Measurements from ENCODE around the gene TBC1D22B.

Gene TBC1D22B

DNA sequence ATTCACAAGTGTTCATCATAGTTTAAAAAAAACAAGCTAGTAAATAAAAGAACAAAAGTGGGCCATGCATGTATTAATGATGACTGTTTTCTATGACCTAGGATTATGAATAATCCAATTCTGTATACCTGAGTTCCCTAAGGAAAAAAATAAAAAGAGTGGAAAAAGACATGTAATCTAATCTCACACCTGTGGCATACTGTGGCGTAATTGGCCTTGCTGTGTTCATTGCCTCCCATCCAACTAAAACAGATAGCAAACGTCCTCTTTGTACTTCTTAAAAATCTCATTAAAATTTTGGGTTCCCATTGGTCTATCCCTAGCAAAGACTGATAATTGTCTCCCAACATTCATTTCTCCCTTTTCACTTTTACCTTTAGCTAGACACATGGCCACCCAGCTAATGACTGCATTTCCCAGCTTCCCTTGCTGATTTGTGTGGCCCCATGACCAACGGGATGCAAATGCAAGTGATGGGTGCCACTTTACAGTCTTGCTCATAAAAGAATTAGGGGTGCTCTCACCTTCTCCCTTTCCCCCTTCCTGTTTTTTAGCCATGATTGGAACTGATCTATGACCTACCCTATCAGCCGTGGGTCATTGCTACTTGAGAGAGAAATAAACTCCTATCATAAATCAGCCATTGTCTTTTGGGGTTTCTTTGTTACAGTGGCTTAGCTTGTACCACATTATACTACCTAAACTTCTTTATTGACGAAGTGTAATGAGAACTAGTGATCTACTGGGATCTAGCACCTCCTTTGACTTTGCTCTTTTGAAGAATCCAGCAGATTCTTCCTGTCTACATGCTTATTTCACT, 32.0 kb upstream of the TBC1D22B start:
- WGBS: 89% methylated on average over 4 of the region's 5 CpGs
- H3K4me1 ChIP-seq (ENCODE audit: control insufficient read depth, insufficient read depth, low read depth, low read length): peaks cover 6% of the 10 kb centered on the region
- no peak overlapping the region for H3K4me3 ChIP-seq (ENCODE audit: insufficient read depth in 1 of 2, low read depth in 1 of 2, low read length in 2 of 2)
- no peak for DNase-seq
- no peaks in the 10 kb centered on the region for H3K9me3 ChIP-seq (ENCODE audit: control insufficient read depth, low read length)
- no peaks in the 10 kb centered on the region for H3K27me3 ChIP-seq (ENCODE audit: control insufficient read depth in 1 of 2, insufficient read depth in 1 of 2, low read length in 2 of 2)
- no peak overlapping the region for H3K23ac ChIP-seq (ENCODE audit: low read length in 2 of 2)
- no peak overlapping the region for H2BK120ac ChIP-seq (ENCODE audit: low read depth, low read length)
- H2BK15ac ChIP-seq (ENCODE audit: low read depth, poor library complexity, severe bottlenecking): no peak overlapping the region
- no peak overlapping the region for H2AFZ ChIP-seq (ENCODE audit: low read depth, low read length)
- no peak overlapping the region for H3K27ac ChIP-seq (ENCODE audit: low read length, poor library complexity, severe bottlenecking)
- no peaks in the 10 kb centered on the region for H3K36me3 ChIP-seq (ENCODE audit: control insufficient read depth in 1 of 2, insufficient read depth in 2 of 2, low read depth in 1 of 2, low read length in 2 of 2)
- H2BK5ac ChIP-seq (ENCODE audit: low read depth, low read length, poor library complexity, severe bottlenecking): no peak overlapping the region
- H2AK5ac ChIP-seq (ENCODE audit: low read length, severe bottlenecking): no peak overlapping the region
- no peak overlapping the region for H2BK12ac ChIP-seq (ENCODE audit: low read length in 2 of 2)
- no peak overlapping the region for H4K91ac ChIP-seq (ENCODE audit: low read length)
- H3K18ac ChIP-seq (ENCODE audit: low read depth in 1 of 2, low read length in 2 of 2): no peak overlapping the region
- no peak overlapping the region for H3K14ac ChIP-seq (ENCODE audit: low read length in 2 of 2)
- no peak overlapping the region for H3K4ac ChIP-seq (ENCODE audit: low read depth in 1 of 2, low read length in 2 of 2)
- H3K9ac ChIP-seq (ENCODE audit: low read length): no peak overlapping the region
- no peak overlapping the region for H3K4me2 ChIP-seq (ENCODE audit: low read length, poor library complexity, severe bottlenecking)
- no peak overlapping the region for H4K8ac ChIP-seq (ENCODE audit: low read length)
- H3K79me1 ChIP-seq (replicated peaks; ENCODE audit: low read length, poor library complexity, severe bottlenecking): peaks cover 2% of the 10 kb centered on the region

DNA sequence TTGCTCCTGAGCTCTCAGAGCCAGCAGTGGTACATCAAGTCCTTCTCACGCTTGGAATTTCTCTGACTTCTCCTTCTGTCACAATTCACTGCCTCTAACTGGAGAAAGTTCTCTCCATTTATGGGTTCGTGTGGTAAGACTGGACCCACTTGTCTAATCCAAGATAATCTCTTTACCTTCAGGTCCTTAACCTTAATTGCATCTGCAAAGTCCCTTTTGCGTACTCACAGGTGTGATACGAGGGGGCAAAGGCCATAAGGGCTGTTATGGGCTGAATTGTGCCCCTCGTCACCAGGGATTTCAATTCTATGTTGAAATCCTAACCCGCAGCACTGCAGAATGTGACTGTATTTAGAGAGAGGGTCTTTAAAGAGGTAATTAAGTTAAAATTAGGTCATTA, 27.5 kb upstream of the TBC1D22B start:
- DNase-seq: no peak
- no peak overlapping the region for H2BK5ac ChIP-seq (ENCODE audit: low read depth, low read length, poor library complexity, severe bottlenecking)
- H3K18ac ChIP-seq (ENCODE audit: low read depth in 1 of 2, low read length in 2 of 2): no peak overlapping the region
- peak overlapping the region; percentile 31 for H2AK5ac ChIP-seq (ENCODE audit: low read length, severe bottlenecking)
- H2BK15ac ChIP-seq (ENCODE audit: low read depth, poor library complexity, severe bottlenecking): no peak overlapping the region
- no peak overlapping the region for H2BK12ac ChIP-seq (ENCODE audit: low read length in 2 of 2)
- no peaks in the 10 kb centered on the region for H3K4me1 ChIP-seq (ENCODE audit: control insufficient read depth, insufficient read depth, low read depth, low read length)
- no peak overlapping the region for H4K91ac ChIP-seq (ENCODE audit: low read length)
- H3K36me3 ChIP-seq (ENCODE audit: control insufficient read depth in 1 of 2, insufficient read depth in 2 of 2, low read depth in 1 of 2, low read length in 2 of 2): no peaks in the 10 kb centered on the region
- H3K79me1 ChIP-seq (replicated peaks; ENCODE audit: low read length, poor library complexity, severe bottlenecking): peaks cover 4% of the 10 kb centered on the region
- H3K4ac ChIP-seq (ENCODE audit: low read depth in 1 of 2, low read length in 2 of 2): no peak overlapping the region
- H3K9me3 ChIP-seq (ENCODE audit: control insufficient read depth, low read length): no peaks in the 10 kb centered on the region
- H3K14ac ChIP-seq (ENCODE audit: low read length in 2 of 2): no peak overlapping the region
- H2BK120ac ChIP-seq (ENCODE audit: low read depth, low read length): no peak overlapping the region
- no peak overlapping the region for H3K9ac ChIP-seq (ENCODE audit: low read length)
- H3K27me3 ChIP-seq (ENCODE audit: control insufficient read depth in 1 of 2, insufficient read depth in 1 of 2, low read length in 2 of 2): no peaks in the 10 kb centered on the region
- H4K8ac ChIP-seq (ENCODE audit: low read length): peak overlapping the region; percentile 28
- WGBS: 85% methylated on average over 6 of the region's 6 CpGs
- H3K4me2 ChIP-seq (ENCODE audit: low read length, poor library complexity, severe bottlenecking): no peak overlapping the region
- no peak overlapping the region for H2AFZ ChIP-seq (ENCODE audit: low read depth, low read length)
- H3K27ac ChIP-seq (ENCODE audit: low read length, poor library complexity, severe bottlenecking): no peak overlapping the region
- no peak overlapping the region for H3K4me3 ChIP-seq (ENCODE audit: insufficient read depth in 1 of 2, low read depth in 1 of 2, low read length in 2 of 2)
- no peak overlapping the region for H3K23ac ChIP-seq (ENCODE audit: low read length in 2 of 2)

DNA sequence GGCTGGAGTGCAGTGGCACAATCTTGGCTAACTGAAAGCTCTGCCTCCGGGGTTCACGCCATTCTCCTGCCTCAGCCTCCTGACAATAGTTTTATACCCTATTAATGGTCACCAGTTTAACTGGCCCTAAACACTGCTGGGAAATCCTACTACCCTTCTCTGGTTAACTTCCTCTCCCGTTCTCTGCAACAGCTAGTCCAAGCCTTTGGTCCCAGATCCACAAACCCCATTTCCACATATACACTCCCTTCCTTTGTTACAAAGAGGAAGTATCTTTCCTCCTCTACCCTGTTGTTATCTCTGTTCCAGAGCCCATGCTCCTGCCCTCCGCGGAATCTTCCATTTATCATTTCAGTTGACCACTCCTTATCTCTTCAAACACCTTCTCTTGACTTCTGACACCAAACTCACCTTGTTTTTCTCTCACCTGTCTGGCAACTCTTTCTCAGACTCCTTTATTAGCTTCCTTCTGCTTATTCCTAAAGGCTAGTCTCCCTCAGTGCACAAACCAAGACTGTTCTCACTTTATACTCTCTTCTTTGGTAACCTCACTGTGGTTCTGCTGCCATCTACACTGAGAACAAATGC, 25.0 kb upstream of the TBC1D22B start:
- Histone ChIP-seq H4K8ac (ENCODE audit: low read length) (no peak overlapping the region), H3K18ac (ENCODE audit: low read depth in 1 of 2, low read length in 2 of 2) (no peak overlapping the region), H2BK5ac (ENCODE audit: low read depth, low read length, poor library complexity, severe bottlenecking) (no peak overlapping the region), H2AFZ (ENCODE audit: low read depth, low read length) (no peak overlapping the region), H3K9me3 (ENCODE audit: control insufficient read depth, low read length) (no peaks in the 10 kb centered on the region), H3K79me1 (replicated peaks; ENCODE audit: low read length, poor library complexity, severe bottlenecking) (peaks cover 4% of the 10 kb centered on the region), H3K4ac (ENCODE audit: low read depth in 1 of 2, low read length in 2 of 2) (no peak overlapping the region), H2BK15ac (ENCODE audit: low read depth, poor library complexity, severe bottlenecking) (no peak overlapping the region), H4K91ac (ENCODE audit: low read length) (no peak overlapping the region), H2AK5ac (ENCODE audit: low read length, severe bottlenecking) (no peak overlapping the region), H3K9ac (ENCODE audit: low read length) (no peak overlapping the region), H3K27me3 (ENCODE audit: control insufficient read depth in 1 of 2, insufficient read depth in 1 of 2, low read length in 2 of 2) (no peaks in the 10 kb centered on the region), H3K23ac (ENCODE audit: low read length in 2 of 2) (no peak overlapping the region), H3K27ac (ENCODE audit: low read length, poor library complexity, severe bottlenecking) (no peak overlapping the region), H3K4me3 (ENCODE audit: insufficient read depth in 1 of 2, low read depth in 1 of 2, low read length in 2 of 2) (no peak overlapping the region), H3K14ac (ENCODE audit: low read length in 2 of 2) (no peak overlapping the region), H2BK120ac (ENCODE audit: low read depth, low read length) (no peak overlapping the region), H2BK12ac (ENCODE audit: low read length in 2 of 2) (no peak overlapping the region), H3K36me3 (ENCODE audit: control insufficient read depth in 1 of 2, insufficient read depth in 2 of 2, low read depth in 1 of 2, low read length in 2 of 2) (no peaks in the 10 kb centered on the region), H3K4me2 (ENCODE audit: low read length, poor library complexity, severe bottlenecking) (no peak overlapping the region), H3K4me1 (ENCODE audit: control insufficient read depth, insufficient read depth, low read depth, low read length) (no peaks in the 10 kb centered on the region)
- 95% methylated on average over 5 of the region's 5 CpGs for WGBS
- no peak for DNase-seq

DNA sequence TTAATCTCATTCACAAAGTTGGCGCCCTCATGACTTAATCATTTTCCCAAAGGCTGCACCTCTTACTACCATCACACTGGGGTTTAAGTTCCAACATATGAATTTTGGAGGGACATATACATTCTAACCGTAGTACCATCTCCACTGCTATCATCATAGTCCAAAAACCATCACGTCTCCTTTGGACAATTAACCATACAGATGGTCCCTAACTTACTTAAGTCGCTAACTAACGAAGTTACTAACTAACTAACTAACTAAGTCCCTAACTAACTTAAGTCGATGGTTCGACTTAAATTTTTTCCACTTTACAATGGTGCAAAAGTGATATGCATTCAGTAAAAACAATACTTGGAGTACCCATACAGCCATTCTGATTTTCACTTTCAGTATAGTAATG, 24.0 kb upstream of the TBC1D22B start:
- no peak overlapping the region for H3K18ac ChIP-seq (ENCODE audit: low read depth in 1 of 2, low read length in 2 of 2)
- H3K4ac ChIP-seq (ENCODE audit: low read depth in 1 of 2, low read length in 2 of 2): no peak overlapping the region
- no peak overlapping the region for H2BK15ac ChIP-seq (ENCODE audit: low read depth, poor library complexity, severe bottlenecking)
- no peak overlapping the region for H4K8ac ChIP-seq (ENCODE audit: low read length)
- H3K27me3 ChIP-seq (ENCODE audit: control insufficient read depth in 1 of 2, insufficient read depth in 1 of 2, low read length in 2 of 2): no peaks in the 10 kb centered on the region
- 98% methylated on average over 6 of the region's 7 CpGs for WGBS
- H3K14ac ChIP-seq (ENCODE audit: low read length in 2 of 2): no peak overlapping the region
- no peak overlapping the region for H2BK5ac ChIP-seq (ENCODE audit: low read depth, low read length, poor library complexity, severe bottlenecking)
- H3K9me3 ChIP-seq (ENCODE audit: control insufficient read depth, low read length): no peaks in the 10 kb centered on the region
- no peak overlapping the region for H3K4me3 ChIP-seq (ENCODE audit: insufficient read depth in 1 of 2, low read depth in 1 of 2, low read length in 2 of 2)
- no peaks in the 10 kb centered on the region for H3K4me1 ChIP-seq (ENCODE audit: control insufficient read depth, insufficient read depth, low read depth, low read length)
- no peak overlapping the region for H2BK120ac ChIP-seq (ENCODE audit: low read depth, low read length)
- H2BK12ac ChIP-seq (ENCODE audit: low read length in 2 of 2): no peak overlapping the region
- H4K91ac ChIP-seq (ENCODE audit: low read length): no peak overlapping the region
- peak overlapping the region in 1 of 2 experiments; percentile 87 for H3K23ac ChIP-seq (ENCODE audit: low read length in 2 of 2)
- no peak overlapping the region for H3K9ac ChIP-seq (ENCODE audit: low read length)
- no peak overlapping the region for H2AFZ ChIP-seq (ENCODE audit: low read depth, low read length)
- no peaks in the 10 kb centered on the region for H3K36me3 ChIP-seq (ENCODE audit: control insufficient read depth in 1 of 2, insufficient read depth in 2 of 2, low read depth in 1 of 2, low read length in 2 of 2)
- no peak for DNase-seq
- no peak overlapping the region for H2AK5ac ChIP-seq (ENCODE audit: low read length, severe bottlenecking)
- H3K27ac ChIP-seq (ENCODE audit: low read length, poor library complexity, severe bottlenecking): no peak overlapping the region
- H3K79me1 ChIP-seq (replicated peaks; ENCODE audit: low read length, poor library complexity, severe bottlenecking): peaks cover 4% of the 10 kb centered on the region
- H3K4me2 ChIP-seq (ENCODE audit: low read length, poor library complexity, severe bottlenecking): no peak overlapping the region
